H9 (cell line): Measurements from ENCODE around the gene PHF12. TPM values are rescaled to one million over a fixed set of nuclear protein-coding genes. Genes with fewer than 3 reads are reported as not detected.
A peak's percentile ranks its signal among the peaks of the same experiment; 100 is the strongest.

ENCODE experiments used
- DNase-seq: peaks from one replicate; pipeline ENCODE4 v3.0.0-alpha.2; 2017
- H2AFZ ChIP-seq: one replicate; pipeline ENCODE4 v1.6.1; 2013; ENCODE audit warnings: mild to moderate bottlenecking, low read length, control low read depth, moderate library complexity
- H2AK5ac ChIP-seq: 2 replicates; pipeline ENCODE4 v1.6.1; 2013; ENCODE audit warnings: low read length, control low read depth, mixed read lengths; ENCODE audit not compliant: insufficient read length
- H2BK120ac ChIP-seq: one replicate; pipeline ENCODE4 v1.6.1; 2013; ENCODE audit warnings: low read depth, mild to moderate bottlenecking, low read length, control low read depth, inconsistent platforms; ENCODE audit not compliant: poor library complexity, severe bottlenecking
- H2BK12ac ChIP-seq: 2 replicates; pipeline ENCODE4 v1.6.1; 2013; ENCODE audit warnings: low read length, control low read depth, mixed read lengths, low read depth; ENCODE audit not compliant: insufficient read length
- H2BK15ac ChIP-seq: 2 replicates; pipeline ENCODE4 v1.6.1; 2013; ENCODE audit warnings: low read depth, low read length, control low read depth
- H2BK20ac ChIP-seq: one replicate; pipeline ENCODE4 v1.6.1; 2013; ENCODE audit warnings: low read depth, mild to moderate bottlenecking, low read length, control low read depth, inconsistent platforms; ENCODE audit not compliant: poor library complexity, severe bottlenecking
- H2BK5ac ChIP-seq: 2 replicates; pipeline ENCODE4 v1.6.1; 2013; ENCODE audit warnings: low read length, control low read depth, mixed read lengths; ENCODE audit not compliant: insufficient read length
- H3K14ac ChIP-seq: 2 replicates; pipeline ENCODE4 v1.6.1; 2013; ENCODE audit warnings: low read length, control low read depth; ENCODE audit not compliant: insufficient read depth
- H3K18ac ChIP-seq: 2 replicates; pipeline ENCODE4 v1.6.1; 2013; ENCODE audit warnings: low read depth, mild to moderate bottlenecking, mixed read lengths, low read length, control low read depth; ENCODE audit not compliant: insufficient read length
- H3K23ac ChIP-seq: 2 replicates; pipeline ENCODE4 v1.6.1; 2013; ENCODE audit warnings: low read length, control low read depth, mixed read lengths, low read depth; ENCODE audit not compliant: insufficient read length
- H3K23me2 ChIP-seq: 2 replicates; pipeline ENCODE4 v1.6.1; 2013; ENCODE audit warnings: low read depth, mild to moderate bottlenecking, mixed read lengths, low read length, control low read depth; ENCODE audit not compliant: insufficient read length, poor library complexity, severe bottlenecking
- H3K27ac ChIP-seq: 2 replicates; pipeline ENCODE4 v1.5.1; 2013; ENCODE audit warnings: low read length, control low read depth, mixed read lengths, low read depth; ENCODE audit not compliant: insufficient read length
- H3K27me3 ChIP-seq: 2 replicates; pipeline ENCODE4 v1.6.1; 2013; ENCODE audit warnings: low read length, control low read depth, inconsistent platforms; ENCODE audit not compliant: insufficient read depth
- H3K4ac ChIP-seq: 2 replicates; pipeline ENCODE4 v1.6.1; 2013; ENCODE audit warnings: low read depth, mild to moderate bottlenecking, control low read depth, inconsistent platforms, low read length, moderate library complexity
- H3K4me1 ChIP-seq: 2 replicates; pipeline ENCODE4 v1.6.1; 2013; ENCODE audit warnings: low read length, control low read depth, inconsistent platforms; ENCODE audit not compliant: insufficient read depth
- H3K4me2 ChIP-seq: 2 replicates; pipeline ENCODE4 v1.6.1; 2013; ENCODE audit warnings: low read length, control low read depth, mixed read lengths; ENCODE audit not compliant: insufficient read length, insufficient read depth
- H3K56ac ChIP-seq: 2 replicates; pipeline ENCODE4 v1.6.1; 2013; ENCODE audit warnings: low read depth, mild to moderate bottlenecking, mixed read lengths, low read length, control low read depth; ENCODE audit not compliant: insufficient read length
- H3K79me1 ChIP-seq: 2 replicates; pipeline ENCODE4 v1.6.1; 2013; ENCODE audit warnings: low read depth, mild to moderate bottlenecking, moderate library complexity, low read length, control low read depth, inconsistent platforms; ENCODE audit not compliant: insufficient read depth, poor library complexity, severe bottlenecking
- H3K79me2 ChIP-seq: 2 replicates; pipeline ENCODE4 v1.6.1; 2013; ENCODE audit warnings: low read length, control low read depth, inconsistent platforms; ENCODE audit not compliant: insufficient read depth
- H3K9ac ChIP-seq: 2 replicates; pipeline ENCODE4 v1.6.1; 2013; ENCODE audit warnings: low read length, control low read depth, mixed read lengths; ENCODE audit not compliant: insufficient read length; ENCODE audit errors: extremely low read depth
- H3K9me3 ChIP-seq: one replicate; pipeline ENCODE4 v1.6.1; 2013; ENCODE audit warnings: low read depth, low read length, inconsistent platforms; ENCODE audit not compliant: control insufficient read depth
- H3T11ph ChIP-seq: one replicate; pipeline ENCODE4 v1.6.1; 2013; ENCODE audit warnings: mild to moderate bottlenecking, low read length, control low read depth, inconsistent platforms
- H4K20me1 ChIP-seq: one replicate; pipeline ENCODE4 v1.6.1; 2013; ENCODE audit not compliant: control insufficient read depth, insufficient read length, insufficient read depth
- H4K5ac ChIP-seq: 2 replicates; pipeline ENCODE4 v1.6.1; 2013; ENCODE audit warnings: low read depth, mild to moderate bottlenecking, mixed read lengths, low read length, control low read depth; ENCODE audit not compliant: insufficient read length
- H4K8ac ChIP-seq: replicated peaks from 2 replicates; pipeline ENCODE4 v1.6.1; 2013; ENCODE audit warnings: low read length, control low read depth, mixed read lengths, low read depth; ENCODE audit not compliant: insufficient read length
- H4K91ac ChIP-seq: 2 replicates; pipeline ENCODE4 v1.6.1; 2013; ENCODE audit warnings: low read depth, mild to moderate bottlenecking, moderate library complexity, mixed read lengths, low read length, control low read depth; ENCODE audit not compliant: insufficient read length
- H3K27ac Mint-ChIP-seq, 3 experiments: 2 replicates in 2 of 3; 3 replicates in 1 of 3; pipeline ENCODE4 v1.8.0; 2020 to 2021; ENCODE audit warnings: mixed read lengths in 3 of 3, mild to moderate bottlenecking in 1 of 3, moderate library complexity in 1 of 3
- H3K27me3 Mint-ChIP-seq: 2 replicates; pipeline ENCODE4 v1.8.0; 2021; ENCODE audit warnings: low read depth, mild to moderate bottlenecking, moderate library complexity, mixed read lengths
- H3K36me3 Mint-ChIP-seq, 3 experiments: 2 replicates in 2 of 3; 3 replicates in 1 of 3; pipeline ENCODE4 v1.8.0; 2020 to 2021; ENCODE audit warnings: low read depth in 3 of 3, mixed read lengths in 3 of 3; ENCODE audit not compliant: insufficient read depth in 1 of 3
- H3K4me1 Mint-ChIP-seq, 2 experiments: 2 replicates each; pipeline ENCODE4 v1.8.0; 2020; ENCODE audit warnings: mixed read lengths in 2 of 2
- H3K4me3 Mint-ChIP-seq, 2 experiments: 2 replicates in 1 of 2; 3 replicates in 1 of 2; pipeline ENCODE4 v1.8.0; 2020 to 2021; ENCODE audit warnings: mild to moderate bottlenecking in 2 of 2, mixed read lengths in 2 of 2, moderate library complexity in 1 of 2
- H3K9me3 Mint-ChIP-seq, 2 experiments: 2 replicates in 1 of 2; 3 replicates in 1 of 2; pipeline ENCODE4 v1.8.0; 2020; ENCODE audit warnings: mild to moderate bottlenecking in 2 of 2, mixed read lengths in 2 of 2, moderate library complexity in 1 of 2
- WGBS: extraction: QIAGEN DNeasy Blood & Tissue Kit; methylation state at CpG from one replicate; pipeline ENCODE4 v1.1.7; 2013; ENCODE audit warnings: missing lambda C conversion rate, low lambda C conversion rate, mixed read lengths; ENCODE audit not compliant: insufficient read length; ENCODE audit errors: extremely low coverage; 5-methylcytosine and 5-hydroxymethylcytosine counted together
- total RNA-seq: library from RNA; stranded (reverse); gene quantifications from 2 replicates; pipeline ENCODE4 v1.2.1, GENCODE V29; 2021
- TF ChIP-seq, protein P1 (sequence below): fragments of 200-600 bp; sonication (generic); conservative IDR thresholded peaks from 3 replicates; pipeline ENCODE4 v1.8.0; 2021; ENCODE audit warnings: antibody characterized with exemption, mild to moderate bottlenecking

Gene PHF12
- total RNA-seq, 1 experiment from 2014 or later: 62.1 TPM

DNA sequence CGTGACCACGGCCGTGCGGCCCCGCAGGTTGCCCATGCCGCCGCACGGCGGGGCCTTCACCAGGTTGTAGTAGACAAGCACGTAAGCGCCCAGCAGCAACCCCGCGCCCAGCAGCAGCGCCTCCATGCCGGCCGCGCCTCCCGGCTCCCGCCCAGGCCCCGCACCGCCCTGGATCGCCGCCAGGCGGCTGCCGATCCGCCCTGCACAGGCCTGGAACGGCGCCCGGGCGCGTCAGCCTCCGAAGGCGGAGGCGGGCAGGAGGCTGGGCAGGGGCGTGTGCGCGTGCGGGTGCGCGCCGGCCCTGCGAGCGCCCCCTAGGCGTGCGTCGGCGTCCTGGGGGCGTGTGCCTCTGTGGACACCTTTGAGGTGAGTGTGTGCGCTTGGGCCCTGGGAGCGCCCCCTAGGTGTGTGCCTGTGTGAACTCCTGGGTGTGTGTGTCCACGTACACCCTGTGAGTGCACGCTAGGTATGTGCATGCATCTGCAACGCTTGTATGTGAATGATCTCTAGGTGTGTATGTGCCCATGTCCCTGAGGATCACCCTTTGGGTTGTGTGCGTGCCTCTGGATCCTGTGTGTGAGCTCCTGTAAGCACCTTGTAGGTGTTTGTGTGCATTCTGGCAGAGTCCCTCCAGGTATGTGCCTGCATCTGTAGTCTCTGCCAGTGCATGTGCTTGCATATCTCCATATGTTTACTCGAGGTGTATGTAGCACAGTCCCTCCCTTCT, 48.3 kb downstream of the PHF12 start, which contains the start of gene DHRS13:
Gene DHRS13 (minus strand): TSS at position 261 of the 727 bp plus-strand sequence. CDS start 135 bp downstream, at position 126.
- no peak within 1 kb of the TSS for H4K8ac ChIP-seq
- H3K9ac ChIP-seq: peak within 1 kb of the TSS; percentile 42
- no peak within 1 kb of the TSS for H2BK12ac ChIP-seq
- Mint-ChIP-seq H3K36me3 (peaks cover 31 to 55% (median 37%) of the 10 kb centered on the region in 3 experiments), H3K27ac (peak within 1 kb of the TSS; percentile 1 to 46 (median 42); a peak in 4 of 7 replicates), H3K4me3 (peak within 1 kb of the TSS; percentile 76 to 86), H3K9me3 (peaks cover 0 to 3% of the 10 kb centered on the region in 2 experiments; a peak in 2 of 5 replicates), H3K4me1 (peaks cover 20 to 36% of the 10 kb centered on the region in 2 experiments), H3K27me3 (peaks cover 3% of the 10 kb centered on the region)
- WGBS: no CpG with 5 or more reads among the region's 55 CpGs
- TF ChIP-seq, protein P1, sequence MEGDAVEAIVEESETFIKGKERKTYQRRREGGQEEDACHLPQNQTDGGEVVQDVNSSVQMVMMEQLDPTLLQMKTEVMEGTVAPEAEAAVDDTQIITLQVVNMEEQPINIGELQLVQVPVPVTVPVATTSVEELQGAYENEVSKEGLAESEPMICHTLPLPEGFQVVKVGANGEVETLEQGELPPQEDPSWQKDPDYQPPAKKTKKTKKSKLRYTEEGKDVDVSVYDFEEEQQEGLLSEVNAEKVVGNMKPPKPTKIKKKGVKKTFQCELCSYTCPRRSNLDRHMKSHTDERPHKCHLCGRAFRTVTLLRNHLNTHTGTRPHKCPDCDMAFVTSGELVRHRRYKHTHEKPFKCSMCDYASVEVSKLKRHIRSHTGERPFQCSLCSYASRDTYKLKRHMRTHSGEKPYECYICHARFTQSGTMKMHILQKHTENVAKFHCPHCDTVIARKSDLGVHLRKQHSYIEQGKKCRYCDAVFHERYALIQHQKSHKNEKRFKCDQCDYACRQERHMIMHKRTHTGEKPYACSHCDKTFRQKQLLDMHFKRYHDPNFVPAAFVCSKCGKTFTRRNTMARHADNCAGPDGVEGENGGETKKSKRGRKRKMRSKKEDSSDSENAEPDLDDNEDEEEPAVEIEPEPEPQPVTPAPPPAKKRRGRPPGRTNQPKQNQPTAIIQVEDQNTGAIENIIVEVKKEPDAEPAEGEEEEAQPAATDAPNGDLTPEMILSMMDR: peak; percentile 99
- H3K9me3 ChIP-seq: no peaks in the 10 kb centered on the region
- H4K20me1 ChIP-seq: no peaks in the 10 kb centered on the region
- no peak within 1 kb of the TSS for H4K91ac ChIP-seq
- no peaks in the 10 kb centered on the region for H3K4me1 ChIP-seq
- peak within 1 kb of the TSS; percentile 50 for H3K4me2 ChIP-seq
- no peak within 1 kb of the TSS for H2AFZ ChIP-seq
- no peak within 1 kb of the TSS for H3K23ac ChIP-seq
- H2AK5ac ChIP-seq: no peak within 1 kb of the TSS
- H3K14ac ChIP-seq: peak within 1 kb of the TSS; percentile 77; the same call in 1 of the 2 replicates
- H2BK5ac ChIP-seq: no peak within 1 kb of the TSS
- H3K79me2 ChIP-seq: no peaks in the 10 kb centered on the region
- H3K79me1 ChIP-seq: no peaks in the 10 kb centered on the region
- H2BK120ac ChIP-seq: no peak within 1 kb of the TSS
- peak within 1 kb of the TSS; percentile 44 for H3K18ac ChIP-seq
- H2BK20ac ChIP-seq: no peak within 1 kb of the TSS
- H2BK15ac ChIP-seq: no peak within 1 kb of the TSS
- H3K4ac ChIP-seq: no peak within 1 kb of the TSS
- H4K5ac ChIP-seq: no peak within 1 kb of the TSS
- no peaks in the 10 kb centered on the region for H3K23me2 ChIP-seq
- H3K27me3 ChIP-seq: no peaks in the 10 kb centered on the region
- H3T11ph ChIP-seq: no peak within 1 kb of the TSS
- peak; percentile 98 for DNase-seq
- H3K56ac ChIP-seq: no peak within 1 kb of the TSS
- no peak within 1 kb of the TSS for H3K27ac ChIP-seq
